Middle frontal gyrus (tissue), 1 donor: ENCODE results near the gene SFMBT1.
"Not testable (repeated sequence)": the region's sequence is repeated elsewhere in the genome, so short reads cannot be mapped to it uniquely, and the experiment has no call there.

Experiments
- DNase-seq: peaks from one replicate; pipeline ENCODE4 v3.0.0-alpha.2; 2015; ENCODE audit warnings: low spot score; ENCODE audit errors: extremely low spot score

SFMBT1 gene

DNA sequence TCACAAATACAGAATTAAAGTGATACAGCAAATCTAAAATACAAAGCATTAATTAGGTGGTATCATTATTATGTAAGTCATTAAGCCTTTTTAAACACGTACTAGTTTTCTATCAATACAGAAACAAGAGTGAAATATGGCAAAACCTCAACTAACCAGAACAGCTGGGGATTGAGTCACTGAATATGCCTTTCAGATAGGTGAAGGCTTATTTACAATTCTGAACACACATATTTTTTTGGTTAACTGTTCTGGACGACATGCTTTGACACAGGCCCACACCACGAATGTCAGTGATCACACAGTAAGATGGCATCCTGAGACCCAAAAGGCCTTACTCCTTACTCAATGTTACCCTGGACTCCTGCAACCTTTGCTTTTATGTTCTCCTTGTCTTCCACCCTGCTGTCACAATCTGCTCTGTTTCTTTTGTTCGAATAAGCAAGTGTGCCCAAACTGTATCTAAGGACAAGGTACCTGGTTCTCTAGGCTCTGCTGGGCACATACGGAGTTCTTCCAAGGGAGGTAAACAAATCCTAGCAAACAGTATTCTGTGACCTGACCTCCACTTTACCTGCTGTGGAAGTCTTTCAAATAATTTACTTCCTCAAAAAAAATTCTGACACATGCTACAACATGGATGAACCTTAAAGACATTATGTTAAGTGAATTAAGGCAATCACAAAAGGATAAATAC is 7.0 kb downstream of the SFMBT1 start:
- DNase-seq, result no peak

DNA sequence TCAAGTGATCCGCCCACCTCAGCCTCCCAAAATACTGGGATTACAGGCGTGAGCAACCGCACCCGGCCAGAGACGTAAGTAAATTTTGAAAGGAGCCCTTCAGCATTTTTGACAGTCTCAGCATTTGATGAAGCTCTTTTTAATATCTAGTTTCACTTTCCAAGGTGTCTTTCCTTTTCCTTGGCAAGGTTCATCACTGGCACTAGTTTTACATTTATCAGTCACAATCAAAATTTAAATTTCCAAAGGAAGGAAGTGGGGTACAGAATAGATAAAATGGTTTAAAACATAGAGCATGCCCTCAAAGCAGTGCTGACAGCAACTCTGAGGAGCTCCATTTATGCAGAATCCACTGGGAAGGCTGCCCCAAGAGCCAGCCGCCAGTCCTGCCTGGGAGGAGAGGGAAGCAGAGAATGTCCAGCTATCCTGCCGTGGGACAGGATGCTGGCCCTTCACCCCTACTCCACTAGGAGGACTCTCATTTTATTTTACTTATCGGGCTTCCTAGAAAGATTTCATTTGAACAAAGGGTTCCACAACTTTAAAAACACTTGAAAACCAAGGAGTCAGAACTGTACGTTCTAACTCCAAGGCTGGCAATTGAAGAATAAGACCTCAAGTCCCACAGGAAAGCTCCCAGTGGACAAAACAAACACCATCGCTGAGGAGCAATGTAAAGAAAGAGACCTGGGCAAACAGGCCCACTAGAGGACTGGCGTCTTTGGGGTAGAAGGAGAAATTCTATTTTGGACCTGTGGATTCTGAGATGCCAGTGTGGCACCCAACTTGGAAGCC is 9.9 kb downstream of the SFMBT1 start:
- no peak for DNase-seq

DNA sequence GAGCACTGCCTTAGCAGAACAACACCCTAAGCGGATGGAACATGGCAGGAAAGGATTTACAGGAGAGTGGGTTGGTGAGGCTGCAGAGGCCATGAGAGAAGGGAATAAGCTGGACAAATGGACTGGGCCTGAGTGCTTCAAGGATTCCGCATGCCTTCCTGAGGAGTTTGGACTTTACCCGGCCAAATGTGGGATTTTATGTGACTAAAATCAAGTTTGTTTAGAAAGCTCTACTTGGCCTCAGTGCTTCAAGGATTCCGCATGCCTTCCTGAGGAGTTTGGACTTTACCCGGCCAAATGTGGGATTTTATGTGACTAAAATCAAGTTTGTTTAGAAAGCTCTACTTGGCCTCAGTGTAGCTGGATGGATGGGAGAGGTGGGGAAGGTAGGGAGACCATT is 10.9 kb downstream of the SFMBT1 start:
- DNase-seq, result not testable (repeated sequence)

DNA sequence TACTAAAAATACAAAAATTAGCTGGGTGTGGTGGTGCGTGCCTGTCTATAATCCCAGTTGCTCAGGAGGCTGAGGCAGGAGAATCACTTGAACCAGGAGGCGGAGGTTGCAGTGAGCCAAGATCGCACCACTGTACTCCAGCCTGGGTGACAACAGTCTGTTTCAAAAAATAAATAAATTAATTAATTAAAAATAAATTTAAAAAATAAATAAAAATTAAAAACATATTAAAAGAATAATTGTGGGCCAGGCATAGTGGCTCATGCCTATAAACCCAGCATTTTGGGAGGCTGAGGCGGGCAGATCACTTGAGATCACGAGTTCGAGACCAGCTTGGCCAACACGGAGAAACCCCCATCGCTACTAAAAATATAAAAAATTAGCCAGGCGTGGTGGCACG is 11.5 kb downstream of the SFMBT1 start:
- DNase-seq, result not testable (repeated sequence)

DNA sequence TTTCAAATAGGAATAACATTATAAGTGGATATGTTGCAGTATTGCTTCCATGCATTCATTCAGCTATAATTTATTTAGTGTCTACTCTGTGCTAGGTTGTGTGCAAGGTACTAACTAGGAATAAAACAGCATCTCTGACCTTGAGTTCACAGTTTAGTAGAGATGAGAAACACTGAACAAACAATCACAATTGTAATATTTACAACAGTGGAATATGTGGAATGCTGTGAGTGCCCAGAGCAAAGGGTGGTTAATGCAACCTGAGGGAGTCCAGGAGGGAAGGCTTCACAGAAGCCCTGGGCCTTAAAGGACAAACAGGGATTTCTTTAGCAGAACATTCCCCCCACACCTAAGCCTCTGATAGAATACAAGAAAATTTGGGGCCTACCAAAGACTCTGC is 13.3 kb downstream of the SFMBT1 start:
- DNase-seq, result no peak

DNA sequence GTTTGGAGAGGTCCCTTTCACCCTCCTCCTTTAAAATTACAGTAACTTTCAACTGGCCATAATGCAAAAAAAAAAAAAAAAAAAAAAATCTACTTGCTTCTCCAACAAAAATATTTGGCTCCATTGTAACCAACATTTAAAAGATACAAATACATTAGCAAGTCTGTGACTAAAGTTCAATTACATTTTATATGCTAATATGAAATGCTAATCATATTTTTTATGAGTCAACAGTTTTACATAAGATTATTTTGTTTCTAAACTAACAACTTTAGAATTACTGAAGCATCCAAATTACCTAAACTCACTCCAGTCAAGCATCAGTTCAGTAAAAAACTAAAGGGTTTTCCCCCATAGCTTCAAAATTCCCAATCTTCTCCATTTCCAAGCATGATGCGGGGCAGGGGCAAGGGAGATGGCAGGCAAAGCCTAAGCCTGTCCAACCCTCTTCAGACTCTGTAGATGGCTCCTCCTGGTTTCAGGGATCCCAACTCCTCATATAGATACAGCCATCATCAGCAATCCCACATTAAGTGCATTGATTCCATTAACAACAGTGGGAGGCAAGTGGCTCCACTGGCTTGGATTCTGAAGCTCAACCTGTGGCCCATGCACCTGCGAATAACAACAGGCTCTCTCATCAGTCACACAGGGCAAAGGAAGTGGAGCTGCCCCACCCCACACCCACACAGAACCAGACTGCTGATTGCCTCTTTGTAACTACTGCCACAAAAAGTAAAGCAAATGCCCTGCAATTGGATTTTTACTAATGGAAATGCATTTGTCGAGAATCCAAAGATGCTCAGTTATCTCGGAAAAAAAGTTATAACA is 15.0 kb downstream of the SFMBT1 start:
- DNase-seq, result no peak

DNA sequence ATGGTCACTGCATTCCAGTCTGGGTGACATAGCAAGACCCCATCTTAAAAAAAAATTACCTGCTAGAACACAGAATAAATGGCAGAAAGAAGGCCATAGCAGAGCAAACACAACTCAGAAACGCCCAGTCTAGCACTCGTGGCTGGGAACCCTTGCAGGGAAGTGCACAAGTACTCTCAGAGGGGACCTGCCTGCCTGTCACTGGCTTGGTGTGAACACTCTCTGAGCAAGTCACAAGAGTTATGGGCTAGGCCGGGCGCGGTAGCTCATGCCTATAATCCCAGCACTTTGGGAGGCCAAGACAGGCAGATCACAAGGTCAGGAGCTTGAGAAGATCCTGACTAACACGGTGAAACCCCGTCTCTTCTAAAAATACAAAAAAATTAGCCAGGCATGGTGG is 17.2 kb downstream of the SFMBT1 start:
- DNase-seq, result no peak

DNA sequence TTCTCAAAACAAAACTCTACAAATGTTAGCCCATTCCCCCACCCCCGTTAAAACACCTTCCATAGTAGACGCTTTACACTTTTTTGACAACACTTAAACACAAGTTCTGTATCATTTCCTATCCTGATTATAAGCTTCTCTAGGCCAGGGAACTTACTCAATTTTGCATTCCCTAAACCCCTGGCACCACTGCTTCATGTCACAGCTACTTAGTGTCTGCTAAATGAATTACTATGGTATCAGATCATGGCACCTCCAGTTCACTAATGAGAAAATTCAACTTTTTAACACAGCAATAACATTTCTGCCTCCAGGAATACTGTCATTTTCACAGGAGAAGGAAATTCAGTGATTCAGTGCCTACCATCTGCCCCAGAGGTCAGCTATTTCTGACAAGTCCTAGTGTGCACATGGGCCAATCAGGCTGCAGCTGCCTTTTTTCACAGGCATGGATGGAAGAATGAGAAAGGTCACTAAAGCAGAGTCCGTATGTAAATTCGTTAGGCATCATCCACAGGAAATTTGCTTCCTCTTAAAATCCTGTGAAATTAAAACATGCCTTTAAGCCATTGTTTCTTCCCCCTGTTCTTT is 18.5 kb downstream of the SFMBT1 start:
- no peak for DNase-seq

DNA sequence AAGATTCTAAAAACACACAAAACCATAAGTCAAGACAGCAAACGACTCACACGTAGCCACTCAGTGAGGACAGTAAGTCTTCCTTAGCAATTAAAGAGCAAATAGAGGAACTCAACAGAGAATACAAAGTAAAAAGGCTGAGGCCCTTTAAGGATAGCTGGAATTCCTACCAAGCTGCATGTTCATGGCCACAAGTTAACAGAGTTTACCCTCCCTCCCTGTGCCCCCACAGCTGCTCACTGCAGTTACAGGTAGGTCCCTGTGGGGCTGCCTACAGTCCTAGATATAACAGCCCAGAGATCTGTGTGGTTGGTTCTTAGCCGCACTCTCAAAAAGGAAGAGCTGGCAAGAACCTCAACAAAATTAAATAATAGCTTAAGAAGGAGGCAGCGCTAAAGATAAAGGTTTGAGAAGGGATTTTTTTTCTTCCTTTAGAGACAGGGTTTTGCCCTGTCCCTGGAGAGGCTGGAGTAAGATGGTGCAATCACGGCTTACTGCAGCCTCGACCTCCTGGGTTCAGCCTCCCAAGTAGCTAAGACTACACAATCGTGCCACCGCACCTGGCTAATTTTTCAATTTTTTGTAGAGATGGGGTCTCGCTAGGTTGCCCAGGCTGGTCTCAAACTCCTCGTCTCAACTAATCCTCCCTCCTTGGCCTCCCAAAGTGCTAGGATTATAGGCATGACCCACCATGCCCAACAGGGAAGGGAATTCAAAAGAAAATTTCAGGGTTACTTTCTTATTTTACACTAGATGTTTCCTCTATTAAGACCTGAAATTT is 19.3 kb downstream of the SFMBT1 start:
- no peak for DNase-seq

DNA sequence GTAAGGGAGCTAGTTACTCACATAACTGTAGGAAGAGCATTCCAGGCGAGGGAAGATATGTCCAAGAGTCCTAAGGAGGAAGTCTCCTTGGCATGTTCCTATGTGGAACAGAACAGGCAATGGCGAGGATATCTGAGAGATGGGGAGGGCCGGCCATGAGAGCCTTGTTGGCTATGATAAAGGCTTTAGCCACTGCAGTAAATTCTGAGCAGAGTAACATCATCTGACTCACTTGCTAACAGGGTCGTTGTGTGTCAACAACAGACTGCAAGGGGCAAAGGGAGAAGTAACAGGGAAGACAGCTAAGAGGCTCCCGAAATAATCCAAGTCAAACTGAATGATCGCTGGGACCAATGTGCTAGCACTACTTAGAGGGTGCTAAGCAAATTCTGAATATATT is 21.6 kb downstream of the SFMBT1 start:
- DNase-seq, result no peak

DNA sequence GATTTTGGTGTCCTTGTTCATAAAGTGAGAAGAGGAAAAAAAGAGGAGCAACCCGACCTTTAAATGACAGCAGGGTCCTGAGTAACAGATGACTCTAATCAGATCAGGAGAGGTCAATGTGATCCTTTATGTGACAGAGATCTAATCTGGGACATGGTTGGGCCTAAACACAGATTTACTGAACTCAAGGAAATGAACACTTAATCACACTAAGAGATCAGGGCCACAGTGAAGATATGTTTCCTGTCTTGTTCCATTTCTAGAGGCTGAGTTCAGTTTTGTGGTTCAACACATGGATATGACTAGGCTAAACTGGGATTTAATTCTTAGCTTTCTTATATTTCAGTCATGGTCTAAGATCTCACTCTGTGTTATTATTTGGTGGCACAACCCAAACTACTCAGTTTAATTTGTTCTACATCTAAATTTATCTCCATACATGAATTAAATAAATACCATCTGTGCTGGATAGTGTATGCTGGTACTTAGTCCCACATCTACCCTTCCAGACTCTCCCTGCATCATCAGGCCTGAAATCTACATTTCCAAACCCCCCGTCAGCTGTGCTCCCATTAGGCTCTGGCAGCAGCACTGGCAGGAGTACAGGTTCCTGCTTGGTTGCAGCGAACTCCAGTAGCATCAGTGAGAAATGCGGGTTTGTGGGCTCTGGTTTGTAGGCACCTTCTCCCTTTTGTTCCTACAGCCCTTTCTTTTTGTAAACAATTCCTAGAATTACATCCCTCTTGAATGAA is 22.6 kb downstream of the SFMBT1 start:
- DNase-seq, result no peak

DNA sequence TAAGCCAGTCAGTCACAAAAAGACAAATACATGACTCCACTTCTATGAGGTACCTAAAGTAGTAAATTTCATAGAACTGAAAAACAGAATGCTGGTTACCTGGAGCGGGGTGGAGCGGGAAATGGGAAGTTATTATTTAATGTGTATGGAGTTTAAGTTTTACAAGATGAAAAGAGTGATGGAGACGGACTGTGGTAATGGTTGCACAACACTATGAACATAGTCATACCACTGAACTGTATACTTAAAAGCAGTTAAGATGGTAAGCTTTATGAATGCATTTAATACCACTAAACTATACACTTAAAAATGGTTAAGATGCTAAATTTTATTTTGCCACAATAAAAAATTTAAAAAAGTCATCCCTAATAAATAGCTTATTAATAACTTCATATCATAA is 23.2 kb downstream of the SFMBT1 start:
- DNase-seq, result no peak

DNA sequence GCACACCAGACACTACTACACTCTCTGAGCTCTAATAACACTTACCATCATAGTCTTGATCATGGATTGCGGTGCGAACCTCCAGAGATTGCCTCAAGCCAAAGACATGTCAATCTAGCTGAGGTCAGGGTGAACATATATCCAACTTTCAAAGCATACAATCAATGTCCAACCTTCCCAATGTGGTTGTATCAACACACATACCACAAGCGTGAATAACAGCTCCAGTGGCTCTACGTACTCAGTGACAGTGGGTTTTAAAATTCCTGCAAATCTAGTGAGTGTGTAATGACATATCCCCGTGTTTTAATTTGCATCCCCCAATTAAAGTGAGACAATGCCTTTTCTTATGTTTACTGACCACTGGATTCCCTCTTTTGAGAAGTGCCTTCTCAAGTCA is 29.6 kb downstream of the SFMBT1 start:
- no peak for DNase-seq

DNA sequence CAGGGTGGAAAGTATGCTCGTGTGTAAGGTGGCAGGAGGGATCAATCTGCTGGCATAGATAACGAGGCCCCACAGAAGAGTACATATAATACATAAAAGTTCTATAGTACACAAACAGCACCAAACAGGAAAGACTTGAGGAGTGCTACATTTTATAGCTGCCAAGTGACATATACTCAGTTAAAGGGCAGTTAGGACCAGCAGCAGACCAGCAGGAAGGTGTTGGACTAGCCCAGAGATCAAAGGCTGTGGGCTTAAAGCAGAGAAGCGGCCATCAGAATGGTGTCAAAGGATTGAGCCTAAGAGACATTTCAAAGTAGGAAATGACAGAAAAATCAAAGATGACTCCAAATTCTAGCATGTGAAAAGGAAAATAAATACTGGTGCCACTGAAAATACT is 34.5 kb downstream of the SFMBT1 start:
- DNase-seq, result no peak

DNA sequence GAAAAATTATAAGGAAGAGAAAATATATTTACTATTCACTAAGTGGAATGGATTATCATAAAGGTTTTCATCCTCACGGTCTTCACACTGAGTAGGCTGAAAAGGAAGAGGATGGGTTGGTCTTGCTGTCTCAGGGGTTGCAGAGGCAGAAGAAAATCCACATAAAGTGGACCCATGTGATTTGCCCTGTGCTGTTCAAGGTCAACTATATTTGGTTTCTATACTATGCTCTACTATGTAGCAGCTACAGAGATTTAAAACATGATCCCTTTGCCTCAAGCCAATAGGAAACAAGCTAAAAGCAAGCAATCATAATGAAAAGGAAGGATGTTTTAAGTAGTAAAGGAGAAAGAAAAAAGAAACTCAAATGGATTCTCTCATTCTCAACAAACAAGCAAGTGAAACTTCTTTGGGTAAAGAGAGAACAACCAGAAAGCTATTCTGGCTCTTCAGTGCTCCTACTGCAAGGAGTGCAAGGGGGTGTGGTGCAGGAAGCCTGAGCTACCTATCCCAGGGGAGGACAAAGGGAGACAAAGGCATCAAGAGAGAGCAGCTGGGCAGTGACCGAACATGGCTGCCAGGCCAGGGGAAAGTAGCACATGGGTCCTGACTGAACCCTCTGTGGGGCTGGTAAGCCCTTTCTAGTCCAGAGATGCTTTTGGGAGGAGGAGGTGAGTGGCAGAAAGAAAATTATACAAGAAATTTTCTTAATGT is 35.9 kb downstream of the SFMBT1 start:
- DNase-seq, result no peak

DNA sequence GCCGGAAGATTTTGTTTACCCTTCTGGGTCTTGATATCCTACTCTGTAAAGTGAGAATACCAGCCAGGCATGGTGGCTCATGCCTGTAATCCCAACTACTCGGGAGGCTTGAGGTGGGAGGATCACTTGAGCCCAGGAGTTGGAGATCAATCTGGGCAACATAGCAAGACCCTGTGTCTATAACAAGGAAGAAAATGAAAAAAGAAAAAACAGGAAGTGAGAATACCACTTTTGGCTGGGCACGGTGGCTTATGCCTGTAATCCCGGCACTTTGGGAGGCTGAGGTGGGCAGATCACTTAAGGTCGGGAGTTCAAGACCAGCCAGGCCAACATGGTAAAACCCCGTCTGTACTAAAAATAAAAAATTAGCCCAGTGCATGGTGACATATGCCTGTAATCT is 36.9 kb downstream of the SFMBT1 start:
- no peak for DNase-seq

DNA sequence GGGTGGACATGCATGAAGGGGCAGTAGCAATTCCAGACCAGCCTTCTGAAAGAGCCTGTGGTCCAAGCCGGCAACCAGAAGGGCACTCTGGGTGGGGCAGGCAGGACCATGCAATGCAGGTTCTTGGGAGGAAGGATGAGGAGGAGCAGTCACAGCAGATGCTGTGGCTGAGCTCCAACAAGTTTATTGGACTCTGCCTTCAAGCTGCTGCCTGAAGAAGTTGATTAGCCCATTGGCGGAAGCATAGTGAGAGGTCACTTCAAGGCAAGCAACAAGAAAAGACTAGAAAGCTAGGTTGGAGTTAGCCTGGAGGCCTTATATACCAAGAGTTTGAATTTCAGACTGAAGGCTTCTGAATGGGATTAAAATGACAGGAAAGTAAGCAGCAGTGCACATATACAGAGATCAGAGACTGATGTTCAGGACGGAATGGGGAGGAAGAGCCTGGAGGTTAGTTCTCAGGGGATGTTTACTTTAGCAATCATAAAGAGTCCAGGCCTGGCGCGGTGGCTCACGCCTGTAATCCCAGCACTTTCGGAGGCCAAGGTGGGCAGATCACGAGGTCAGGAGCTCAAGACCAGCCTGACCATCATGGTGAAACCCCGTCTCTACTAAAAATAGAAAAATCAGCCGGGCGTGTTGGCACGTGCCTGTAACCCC is 39.9 kb downstream of the SFMBT1 start:
- no peak for DNase-seq

DNA sequence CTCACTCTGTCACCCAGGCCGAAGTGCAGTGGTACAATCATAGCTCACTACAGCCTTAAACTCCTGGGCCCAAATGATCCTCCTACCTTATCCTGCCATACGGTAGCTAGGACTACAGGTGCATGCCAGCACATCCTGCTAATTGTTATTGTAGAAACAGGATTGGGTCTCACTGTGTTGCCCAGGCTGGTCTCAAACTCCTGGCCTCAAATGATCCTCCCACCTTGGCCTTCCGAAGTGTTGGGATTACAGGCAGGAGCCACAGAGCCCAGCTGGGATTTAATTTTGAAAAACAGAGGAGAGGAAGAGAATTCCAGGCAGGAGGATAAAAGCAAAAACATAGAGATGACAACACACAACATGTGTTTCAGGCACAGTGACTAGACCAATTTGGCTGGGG is 40.5 kb downstream of the SFMBT1 start:
- DNase-seq, result no peak

DNA sequence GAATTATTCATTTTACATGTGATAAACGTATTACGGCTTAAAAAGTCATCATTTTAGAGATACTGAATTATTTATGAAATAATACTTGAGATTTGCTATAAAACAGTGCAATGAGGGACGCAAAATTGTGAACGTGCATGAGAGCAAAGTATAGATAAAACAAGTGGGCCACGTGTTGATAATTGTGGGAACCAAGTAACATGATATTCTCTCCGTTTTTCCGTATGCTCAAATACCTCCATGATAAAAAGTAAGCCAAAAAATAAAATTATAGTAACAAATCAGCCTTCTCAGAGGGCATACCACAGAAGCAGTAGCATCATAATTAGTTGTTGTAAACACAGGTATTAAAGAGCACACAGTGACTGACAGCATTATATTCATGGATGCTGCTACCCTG is 42.6 kb downstream of the SFMBT1 start:
- DNase-seq, result no peak
